SU-DHL-6 (cell line): ENCODE measurements around the gene LSM7.

Experiments used
- H2AFZ ChIP-seq: fragments of 200-600 bp; sonication (generic); 2 replicates; pipeline ENCODE4 v1.6.1; 2014; ENCODE audit warnings: low read depth, mild to moderate bottlenecking, moderate library complexity, mixed read lengths, antibody characterized with exemption, low read length; ENCODE audit not compliant: severe bottlenecking
- H3F3A ChIP-seq: fragments of 200-600 bp; shearing (Covaris generic); 2 replicates; pipeline ENCODE4 v1.6.0; 2016; ENCODE audit warnings: antibody characterized with exemption, mild to moderate bottlenecking; ENCODE audit not compliant: insufficient read depth
- H3K27ac ChIP-seq: fragments of 200-600 bp; sonication (generic); 2 replicates; pipeline ENCODE4 v1.5.1; 2016; ENCODE audit warnings: low read depth, mild to moderate bottlenecking, low read length, moderate library complexity, mixed read lengths
- H3K27me3 ChIP-seq: fragments of 200-600 bp; sonication (generic), shearing (Covaris generic); 2 replicates; pipeline ENCODE4 v1.6.0; 2014; ENCODE audit warnings: mild to moderate bottlenecking, low read length
- H3K36me3 ChIP-seq: fragments of 200-600 bp; sonication (generic); 2 replicates; pipeline ENCODE4 v1.6.1; 2014; ENCODE audit warnings: mild to moderate bottlenecking, low read length, mixed read lengths
- H3K4me2 ChIP-seq: fragments of 300-600, 200-600 bp; shearing (Covaris generic), sonication (generic); 2 replicates; pipeline ENCODE4 v1.6.0; 2014; ENCODE audit warnings: low read length, low read depth, mild to moderate bottlenecking; ENCODE audit not compliant: poor library complexity, severe bottlenecking
- H3K4me3 ChIP-seq: fragments of 200-600 bp; sonication (generic); 2 replicates; pipeline ENCODE4 v1.5.1; 2014; ENCODE audit warnings: antibody characterized with exemption, low read length, mild to moderate bottlenecking, mixed read lengths; ENCODE audit not compliant: insufficient read depth, poor library complexity, severe bottlenecking
- H3K79me2 ChIP-seq: fragments of 200-600 bp; sonication (generic); 2 replicates; pipeline ENCODE4 v1.6.1; 2014; ENCODE audit warnings: mild to moderate bottlenecking, low read length, moderate library complexity; ENCODE audit not compliant: insufficient read depth
- H3K9ac ChIP-seq: fragments of 200-600 bp; sonication (generic); 2 replicates; pipeline ENCODE4 v1.7.0; 2014; ENCODE audit warnings: mild to moderate bottlenecking, low read length
- H3K9me2 ChIP-seq: fragments of 200-600 bp; sonication (generic); replicated peaks from 2 replicates; pipeline ENCODE4 v1.6.1; 2014; ENCODE audit warnings: low read length; ENCODE audit not compliant: insufficient read depth
- H3K9me3 ChIP-seq: fragments of 200-600 bp; sonication (generic); 2 replicates; pipeline ENCODE4 v1.6.1; 2014; ENCODE audit warnings: low read length, mixed read lengths; ENCODE audit not compliant: insufficient read depth
- H4K20me1 ChIP-seq: fragments of 200-600 bp; sonication (generic); 2 replicates; pipeline ENCODE4 v1.6.1; 2014; ENCODE audit warnings: low read depth, mild to moderate bottlenecking, antibody characterized with exemption, low read length, moderate library complexity, mixed read lengths
- CTCF ChIP-seq: fragments of 200-600 bp; sonication (generic); IDR thresholded peaks from one replicate; pipeline ENCODE4 v1.5.1; 2017; ENCODE audit warnings: antibody characterized with exemption, mild to moderate bottlenecking, low read length, moderate library complexity; ENCODE audit not compliant: insufficient read depth, poor library complexity, severe bottlenecking
- EZH2phosphoT487 ChIP-seq: fragments of 200-600 bp; sonication (generic), shearing (Covaris generic); conservative IDR thresholded peaks from 2 replicates; pipeline ENCODE4 v1.6.1; 2018; ENCODE audit warnings: mild to moderate bottlenecking, antibody characterized with exemption, low read length, moderate library complexity, mixed read lengths

The LSM7 gene

GRCh38 chr19:2327773-2328400 lies 499 bp downstream of the LSM7 start:
- peak overlapping the region; percentile 98 for H3K4me3 ChIP-seq

GRCh38 chr19:2326699-2327360 lies 1.6 kb downstream of the LSM7 start:
- Histone ChIP-seq H3K4me2 (peak overlapping the region; percentile 91), H3K27me3 (no peaks in the 10 kb centered on the region), H3F3A (peaks cover 10% of the 10 kb centered on the region; the same call in 1 of the 2 replicates), H3K27ac (no peak overlapping the region), H3K9me2 (no peaks in the 10 kb centered on the region), H3K36me3 (no peaks in the 10 kb centered on the region), H3K79me2 (peaks cover 33% of the 10 kb centered on the region), H3K4me3 (no peak overlapping the region), H2AFZ (no peak overlapping the region), H4K20me1 (0 out of 2 replicates have a peak, but pooled peaks cover 3% of the 10 kb centered on the region), H3K9ac (peak overlapping the region; percentile 96), H3K9me3 (no peaks in the 10 kb centered on the region)
- TF ChIP-seq EZH2phosphoT487 = no peak
- TF ChIP-seq CTCF = no peak

More at GRCh38 chr19:2327773-2328400, 499 bp downstream of the LSM7 start:
- H3K9me2 ChIP-seq = no peaks in the 10 kb centered on the region
- peak overlapping the region; percentile 96 for H3K9ac ChIP-seq
- peak overlapping the region; percentile 88 for H2AFZ ChIP-seq
- H3K4me2 ChIP-seq = peak overlapping the region; percentile 91
- H3K27me3 ChIP-seq = no peaks in the 10 kb centered on the region
- H3F3A ChIP-seq = peaks cover 10% of the 10 kb centered on the region; the same call in 1 of the 2 replicates
- TF ChIP-seq CTCF (no peak), EZH2phosphoT487 (no peak)
- 0 out of 2 replicates have a peak, but pooled peaks cover 4% of the 10 kb centered on the region for H4K20me1 ChIP-seq
- H3K36me3 ChIP-seq = no peaks in the 10 kb centered on the region
- H3K9me3 ChIP-seq = no peaks in the 10 kb centered on the region
- H3K27ac ChIP-seq = peak overlapping the region; percentile 72
- peaks cover 33% of the 10 kb centered on the region for H3K79me2 ChIP-seq

- Histone ChIP-seq H3K4me3 (no peak overlapping the region), H3K27me3 (no peaks in the 10 kb centered on the region), H3K9me2 (no peaks in the 10 kb centered on the region), H3K4me2 (peak overlapping the region; percentile 23), H3F3A (peaks cover 6% of the 10 kb centered on the region; the same call in 1 of the 2 replicates), H3K9me3 (no peaks in the 10 kb centered on the region), H4K20me1 (no peaks in the 10 kb centered on the region), H2AFZ (no peak overlapping the region), H3K36me3 (no peaks in the 10 kb centered on the region), H3K9ac (no peak overlapping the region), H3K79me2 (peaks cover 33% of the 10 kb centered on the region), H3K27ac (peak overlapping the region; percentile 29; the same call in 1 of the 2 replicates)
- TF ChIP-seq CTCF = no peak
- TF ChIP-seq EZH2phosphoT487 = no peak
These were observed 2.9 kb downstream of the LSM7 start for GRCh38 chr19:2325281-2326046.
